EH (cell line): ENCODE measurements around the gene SARS2.
A peak's percentile ranks its signal among the peaks of the same experiment; 100 is the strongest.
"Not testable (repeated sequence)": the region's sequence is repeated elsewhere in the genome, so short reads cannot be mapped to it uniquely, and the experiment has no call there.

Experiments
- DNase-seq: peaks from one replicate; pipeline ENCODE4 v3.0.0-alpha.2; 2015; ENCODE audit warnings: low read depth

Gene SARS2

DNA sequence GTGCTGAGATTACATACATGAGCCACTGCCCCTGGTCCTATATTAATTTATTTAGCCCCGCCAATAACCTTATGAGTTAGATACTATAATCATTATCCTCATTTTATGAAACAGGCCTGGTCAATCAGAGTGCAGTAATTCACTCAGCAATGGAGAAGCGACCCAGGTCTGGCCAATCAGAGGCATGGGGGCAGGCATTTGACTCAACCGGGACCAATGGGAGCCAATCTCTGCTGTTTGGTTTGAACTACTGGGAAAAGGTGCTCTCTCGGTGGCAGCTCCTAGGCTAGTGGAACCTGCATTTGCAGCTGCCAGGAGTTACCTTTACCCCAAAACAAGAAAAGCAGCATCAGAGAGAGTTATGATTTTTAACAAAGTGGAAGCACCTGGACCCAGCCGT lies 37.7 kb downstream of the SARS2 start:
- DNase-seq = no peak

DNA sequence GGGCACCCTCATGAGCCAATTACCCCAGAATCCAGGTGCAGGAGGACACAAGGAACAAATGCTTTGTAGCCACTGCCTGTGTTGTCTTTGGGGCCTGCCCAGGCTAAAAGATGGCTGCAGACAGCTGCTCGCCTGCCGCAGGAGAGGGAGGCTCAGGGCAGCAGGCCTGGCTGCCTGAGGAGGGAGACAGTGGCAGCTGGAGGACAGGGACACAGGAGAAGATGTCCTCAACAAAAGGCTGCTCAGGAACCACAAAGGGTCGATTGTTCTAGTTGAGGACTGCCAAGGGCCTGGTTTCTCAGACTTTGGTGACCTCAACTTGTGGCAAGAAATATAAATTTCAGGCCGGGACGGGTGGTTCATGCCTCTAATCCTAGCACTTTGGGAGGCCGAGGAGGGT lies 38.8 kb downstream of the SARS2 start:
- DNase-seq = no peak

DNA sequence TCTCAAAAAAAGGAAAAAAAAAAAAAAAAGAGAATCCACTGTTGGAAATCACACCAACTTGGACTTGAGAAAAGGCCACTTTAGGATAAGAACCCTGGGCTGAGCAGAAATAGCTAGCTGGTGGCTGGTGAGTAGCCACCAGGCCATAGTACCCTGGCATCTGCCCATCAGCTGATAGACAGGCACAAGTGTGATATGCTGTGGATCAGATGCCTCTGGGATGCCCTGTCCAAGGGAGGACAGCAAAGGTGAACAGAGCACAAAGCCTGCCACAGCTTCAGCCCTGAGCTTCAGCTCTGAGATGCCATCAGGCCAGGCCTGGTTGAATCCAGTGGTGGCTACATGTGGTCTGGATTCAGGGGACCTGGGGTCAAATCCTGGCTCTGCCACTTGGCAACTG lies 39.9 kb downstream of the SARS2 start:
- no peak for DNase-seq

DNA sequence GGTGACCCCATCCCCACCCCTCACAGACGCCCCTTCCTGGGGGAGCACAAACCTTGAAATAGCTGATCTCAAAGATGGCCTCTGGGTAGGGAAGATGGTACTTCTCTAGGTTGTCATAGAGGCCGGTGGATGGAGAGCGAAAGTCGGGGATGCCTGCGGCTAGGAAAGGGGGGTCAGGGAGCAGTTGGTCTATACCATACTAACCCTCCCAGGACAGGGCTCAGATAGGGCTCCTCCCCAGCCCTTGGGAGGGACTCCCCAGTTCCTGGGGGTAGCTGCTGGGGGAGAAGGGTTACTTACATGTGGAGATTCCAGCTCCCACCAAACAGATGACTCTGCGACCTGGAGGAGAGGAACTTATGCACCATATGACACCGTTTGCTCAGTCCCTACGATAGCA lies 40.8 kb downstream of the SARS2 start:
- no peak for DNase-seq

DNA sequence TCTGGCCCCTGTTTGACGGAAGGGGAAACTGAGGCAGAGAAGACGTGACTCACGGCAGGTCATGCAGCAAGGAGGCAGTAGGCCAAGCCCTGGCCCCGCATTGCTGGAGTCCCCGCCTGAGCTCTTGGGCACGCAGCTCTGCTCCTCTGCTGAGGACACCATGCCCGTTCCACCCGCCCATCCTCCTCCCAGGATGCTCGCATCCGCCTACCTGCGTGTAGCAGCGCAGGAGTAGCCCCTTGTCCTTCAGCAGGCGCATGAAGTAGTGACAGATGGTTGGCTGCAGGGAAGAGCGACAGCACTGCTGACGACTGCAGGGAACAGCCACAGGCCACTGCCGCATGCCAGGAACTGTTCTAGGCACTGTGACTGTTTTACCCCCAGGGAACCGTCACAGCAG lies 41.7 kb downstream of the SARS2 start:
- no peak for DNase-seq

DNA sequence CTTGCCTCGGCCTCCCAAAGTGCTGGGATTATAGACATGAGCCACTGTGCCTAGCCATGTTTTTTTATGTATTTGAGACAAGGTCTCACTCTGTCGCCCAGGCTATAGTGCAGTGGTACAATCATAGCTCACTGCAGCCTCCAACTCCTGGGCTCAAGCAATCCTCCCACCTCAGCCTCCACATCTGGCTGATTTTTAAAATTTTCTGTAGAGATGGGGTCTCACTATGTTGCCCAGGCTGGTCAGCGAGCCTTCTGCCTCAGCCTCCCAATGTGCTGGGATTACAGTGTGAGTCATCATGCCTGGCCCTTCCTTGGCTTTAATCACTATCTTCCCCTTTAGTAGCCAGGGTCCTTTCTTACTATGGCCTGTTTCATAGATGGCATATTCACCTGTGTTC lies 45.9 kb downstream of the SARS2 start:
- DNase-seq = not testable (repeated sequence)

DNA sequence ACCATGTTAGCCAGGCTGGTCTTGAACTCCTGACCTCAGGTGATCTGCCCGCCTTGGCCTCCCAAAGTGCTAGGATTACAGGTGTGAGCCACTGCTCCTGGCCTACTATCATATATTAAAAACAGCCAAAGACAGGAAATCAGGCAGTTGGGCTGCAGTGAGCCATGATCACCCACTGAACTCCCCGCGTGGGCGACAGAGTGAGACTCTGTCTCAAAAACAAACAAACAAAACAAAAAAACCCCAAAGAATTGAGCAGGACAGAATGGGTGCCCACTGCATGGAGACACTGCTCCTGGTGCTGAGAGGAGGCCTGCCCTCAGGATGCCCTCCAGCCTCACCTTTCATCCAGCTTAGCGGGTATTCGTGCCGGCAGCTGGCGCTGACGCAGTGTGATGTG lies 47.3 kb downstream of the SARS2 start:
- DNase-seq = no peak

DNA sequence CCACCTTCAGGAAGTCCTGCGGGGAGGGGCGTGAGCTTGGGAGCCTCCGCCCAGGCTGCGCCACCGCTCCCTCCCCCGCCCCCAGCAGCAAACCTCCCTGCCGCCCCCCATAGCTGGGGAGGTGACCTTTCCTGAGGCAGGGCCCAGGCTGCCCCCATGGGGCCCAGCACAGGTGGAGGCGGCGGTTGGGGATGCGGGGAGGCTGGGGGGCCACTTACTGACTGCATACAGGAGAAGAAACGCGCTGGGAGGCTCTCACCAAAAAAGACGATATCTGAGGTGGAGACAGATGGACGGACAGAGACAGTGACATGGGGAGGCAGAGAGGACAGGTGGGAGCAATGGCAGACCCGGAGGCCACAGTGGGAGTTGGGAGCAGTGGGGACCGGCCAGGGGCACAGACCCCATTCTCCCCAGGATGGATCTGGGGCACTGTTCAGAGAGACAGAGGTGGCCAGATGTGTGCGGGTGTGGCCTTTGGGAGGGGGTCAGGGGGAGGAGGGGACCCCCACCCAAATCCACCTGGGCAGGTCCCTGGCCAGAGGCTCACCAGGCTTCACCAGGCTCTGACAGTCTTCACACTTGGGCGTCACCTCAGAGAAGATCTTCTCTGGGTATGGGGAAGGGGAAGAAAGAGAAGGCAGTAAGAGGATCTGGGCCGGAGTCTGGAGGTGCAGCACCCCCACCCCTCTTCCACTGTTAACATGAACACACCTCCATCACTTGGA lies 49.5 kb downstream of the SARS2 start:
- no peak for DNase-seq

DNA sequence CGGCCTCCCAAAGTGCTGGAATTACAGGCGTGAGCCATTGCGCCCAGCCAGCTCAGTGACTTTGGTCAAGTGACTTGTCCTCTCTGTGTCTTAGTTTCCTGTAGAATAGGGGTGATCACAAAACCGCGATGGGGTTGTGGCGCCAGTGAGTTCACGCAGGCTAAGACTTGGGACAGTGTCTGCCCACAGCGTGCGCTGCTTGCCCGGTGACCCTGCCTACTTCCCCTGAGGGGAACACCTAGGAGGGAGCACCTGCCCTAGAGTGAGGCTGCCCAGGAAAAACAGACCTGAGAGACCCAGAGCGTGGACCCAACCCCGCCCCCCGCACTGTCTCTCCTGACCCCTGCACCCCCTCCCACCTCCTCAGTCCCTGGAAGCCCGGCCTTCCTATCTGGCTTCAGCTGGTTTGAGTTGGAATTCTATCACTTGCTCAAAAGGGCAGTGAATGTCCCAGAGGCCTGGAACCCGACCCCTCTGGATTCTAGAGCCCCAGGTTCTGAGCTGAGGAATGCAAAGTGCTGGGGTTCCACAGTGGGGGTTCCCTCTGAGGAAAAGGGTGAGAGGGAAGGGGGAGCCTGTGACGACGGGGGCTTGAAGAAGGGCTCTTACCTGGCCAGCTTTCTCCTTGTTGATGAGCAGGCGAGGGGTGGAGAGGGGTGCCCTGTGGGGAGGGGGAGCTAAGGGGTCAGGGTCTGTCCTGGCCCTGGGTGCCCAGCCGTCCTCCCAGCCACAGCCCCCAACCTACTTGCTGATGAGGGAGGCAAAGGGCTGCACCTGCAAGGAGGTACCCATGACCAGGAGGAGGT lies 50.3 kb downstream of the SARS2 start:
- DNase-seq = no peak

DNA sequence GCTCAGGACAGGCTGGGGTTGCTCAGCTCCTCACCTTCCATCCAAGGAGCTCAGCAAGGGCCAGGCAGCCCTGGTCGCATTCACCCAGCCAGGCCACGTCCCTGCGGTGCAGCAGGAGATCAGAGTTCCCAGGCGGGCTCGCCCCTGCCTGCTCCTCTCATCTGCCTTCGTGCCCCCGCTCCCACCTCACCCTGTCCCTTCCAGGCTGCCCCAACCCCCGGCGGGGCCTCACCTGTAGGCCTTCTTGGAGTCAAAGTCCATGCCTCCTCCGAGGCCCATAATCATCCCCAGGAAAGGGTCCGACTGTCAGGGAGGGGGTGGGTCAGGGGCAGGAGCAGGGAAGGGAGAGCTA lies 51.2 kb downstream of the SARS2 start:
- DNase-seq = no peak

DNA sequence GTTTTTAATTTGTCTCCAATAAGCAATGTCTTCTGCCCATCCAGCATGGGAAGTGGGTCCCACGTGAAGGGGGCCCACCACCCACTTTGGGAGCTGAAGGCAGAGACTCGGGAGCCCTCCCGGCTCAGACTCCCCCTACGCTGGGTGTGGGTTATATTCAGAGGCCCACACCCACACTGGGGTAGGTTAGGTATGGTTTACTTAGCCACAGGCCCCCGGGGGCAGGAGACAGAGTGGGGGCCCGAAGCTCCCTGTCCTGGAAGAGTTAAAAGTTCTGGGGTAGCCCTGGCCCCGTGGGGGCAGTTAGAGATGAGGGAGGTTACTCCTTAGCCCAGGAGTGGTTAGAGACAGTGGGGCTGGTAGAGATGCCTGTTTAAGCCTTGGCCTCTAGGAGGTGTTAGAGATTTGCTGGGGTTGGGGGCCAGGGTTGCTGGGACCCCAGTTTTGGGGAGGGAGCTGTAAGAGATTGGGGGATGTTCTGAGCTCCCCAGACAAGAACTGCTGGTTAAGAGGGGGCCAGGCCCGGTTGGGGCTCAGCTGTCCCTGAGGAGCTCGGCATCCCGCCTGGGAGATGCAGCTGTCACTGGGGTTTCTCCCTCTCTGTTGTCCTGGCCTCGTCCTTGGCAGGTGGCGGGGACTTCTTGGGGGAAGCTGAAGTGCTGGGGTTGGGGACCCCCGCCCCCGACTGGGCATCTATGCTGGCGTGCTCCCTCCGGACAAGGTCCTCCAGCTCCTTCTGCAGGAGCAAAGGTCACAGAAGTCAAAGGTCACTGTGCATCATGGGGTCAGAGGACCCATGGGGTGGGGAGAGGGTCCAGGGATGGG lies 51.8 kb downstream of the SARS2 start:
- DNase-seq = no peak

DNA sequence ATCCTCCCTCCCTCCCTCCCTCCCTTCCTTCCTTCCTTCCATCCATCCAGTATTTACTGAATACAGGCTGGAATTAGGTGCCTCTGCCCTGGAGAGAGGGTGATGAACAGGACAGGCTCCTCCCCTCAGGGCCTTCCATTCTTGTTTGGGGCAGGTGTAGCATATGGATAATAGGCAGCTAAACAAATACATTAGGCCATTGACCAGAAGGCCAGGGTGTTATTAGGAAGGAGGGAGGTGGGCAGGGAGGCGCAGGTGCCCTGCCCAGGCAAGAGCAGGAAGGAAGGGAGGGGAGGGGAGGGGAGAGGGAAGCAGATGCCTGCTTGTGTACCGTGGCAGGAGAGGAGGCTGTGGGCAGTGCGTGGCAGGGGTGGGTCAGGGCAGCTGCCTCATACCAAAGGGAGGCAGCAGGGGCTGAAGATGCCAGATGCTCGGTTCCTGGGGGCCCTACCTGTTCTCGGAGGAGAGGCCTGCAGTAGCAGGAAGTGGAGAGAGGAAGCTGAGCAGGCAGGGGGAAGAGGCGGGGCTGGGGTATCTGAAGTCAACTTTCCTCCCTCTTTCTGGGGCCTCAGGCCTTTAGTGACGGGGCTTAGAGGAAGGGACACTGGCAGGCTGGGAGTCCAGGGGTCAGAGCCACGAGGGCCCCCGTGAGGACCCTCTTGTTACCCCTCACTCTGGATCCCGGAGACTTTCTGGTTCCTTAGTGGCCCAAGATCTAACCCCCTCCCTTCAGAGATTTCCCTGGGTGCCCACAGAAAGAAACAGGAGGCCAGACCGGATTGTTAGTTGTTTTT lies 52.6 kb downstream of the SARS2 start, which contains the start of gene RINL:
TSS of gene RINL (minus strand) at position 495 of the 794 bp plus-strand sequence. CDS start 1,533 bp downstream, outside the sequence.
- no peak for DNase-seq

DNA sequence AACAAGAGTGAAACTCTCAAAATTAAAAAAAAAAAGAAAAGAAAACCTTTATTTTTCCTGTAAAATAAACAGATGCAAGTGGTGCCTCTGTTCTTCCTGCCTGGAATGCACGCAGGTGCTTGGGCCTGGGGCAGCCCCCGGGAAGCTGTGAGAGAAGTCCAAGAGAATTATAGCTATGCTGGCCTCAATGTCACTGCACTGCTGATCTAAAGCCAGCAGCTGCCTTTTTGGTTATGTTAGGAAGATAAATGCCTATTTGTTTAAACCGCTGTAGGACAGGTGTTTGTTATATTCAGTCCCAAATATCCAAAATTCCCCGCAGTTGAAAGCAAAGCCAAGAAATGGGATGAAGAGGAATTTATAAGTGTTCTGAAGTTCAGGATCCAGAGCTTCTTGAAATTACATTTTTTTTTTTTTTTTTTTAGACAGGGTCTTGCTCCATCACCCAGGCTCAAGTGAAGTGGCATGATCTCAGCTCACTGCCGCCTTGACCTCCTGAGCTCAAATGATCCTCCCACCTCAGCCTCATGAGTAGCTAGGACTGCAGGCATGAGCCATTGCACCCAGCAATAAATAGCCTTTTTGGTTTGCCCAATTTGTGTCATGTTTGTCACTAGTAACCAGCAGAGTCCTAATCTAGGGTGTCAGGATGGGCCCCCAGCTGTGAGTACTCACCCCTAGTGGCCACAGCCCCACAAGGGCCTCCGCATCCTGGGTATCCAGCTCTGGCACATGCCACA lies 54.7 kb downstream of the SARS2 start:
- DNase-seq = no peak

DNA sequence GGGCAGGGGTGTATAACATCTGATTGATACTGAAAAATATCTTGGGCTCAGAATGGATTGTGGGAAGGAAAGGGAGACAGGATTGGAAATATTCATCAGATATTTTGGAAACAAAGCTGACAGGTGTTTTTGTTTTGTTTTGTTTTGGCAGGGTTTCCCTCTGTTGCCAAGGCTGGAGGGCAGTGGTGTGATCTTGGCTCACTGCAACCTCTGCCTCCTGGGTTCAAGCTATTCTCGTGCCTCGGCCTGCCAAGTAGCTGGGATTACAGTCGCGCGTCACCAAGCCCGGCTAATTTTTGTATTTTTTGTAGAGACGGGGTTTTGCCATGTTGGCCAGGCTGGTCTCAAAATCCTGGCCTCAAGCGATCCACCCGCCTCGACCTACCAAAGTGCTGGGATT lies 57.2 kb downstream of the SARS2 start:
- not testable (repeated sequence) for DNase-seq

DNA sequence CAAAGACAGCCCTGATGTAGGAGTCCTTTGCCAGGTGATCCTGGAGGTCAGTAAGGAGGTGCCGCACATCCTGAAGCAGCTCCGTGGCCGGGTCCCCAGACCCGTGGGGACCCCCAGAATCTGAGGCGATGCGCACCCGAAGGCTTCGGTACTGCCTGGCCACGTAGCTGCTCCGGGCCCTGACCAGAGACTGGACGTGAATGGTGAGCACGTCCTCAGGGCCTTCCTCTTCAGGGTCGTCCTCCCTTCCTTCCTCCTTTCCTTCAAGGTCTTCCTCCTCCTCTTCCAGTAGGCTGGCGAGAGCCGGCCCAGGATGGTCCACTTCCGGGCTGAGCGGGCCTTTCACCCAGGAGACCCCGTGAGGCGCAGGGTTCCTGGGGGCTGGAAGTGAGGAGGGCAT lies 60.0 kb downstream of the SARS2 start:
- DNase-seq = no peak

DNA sequence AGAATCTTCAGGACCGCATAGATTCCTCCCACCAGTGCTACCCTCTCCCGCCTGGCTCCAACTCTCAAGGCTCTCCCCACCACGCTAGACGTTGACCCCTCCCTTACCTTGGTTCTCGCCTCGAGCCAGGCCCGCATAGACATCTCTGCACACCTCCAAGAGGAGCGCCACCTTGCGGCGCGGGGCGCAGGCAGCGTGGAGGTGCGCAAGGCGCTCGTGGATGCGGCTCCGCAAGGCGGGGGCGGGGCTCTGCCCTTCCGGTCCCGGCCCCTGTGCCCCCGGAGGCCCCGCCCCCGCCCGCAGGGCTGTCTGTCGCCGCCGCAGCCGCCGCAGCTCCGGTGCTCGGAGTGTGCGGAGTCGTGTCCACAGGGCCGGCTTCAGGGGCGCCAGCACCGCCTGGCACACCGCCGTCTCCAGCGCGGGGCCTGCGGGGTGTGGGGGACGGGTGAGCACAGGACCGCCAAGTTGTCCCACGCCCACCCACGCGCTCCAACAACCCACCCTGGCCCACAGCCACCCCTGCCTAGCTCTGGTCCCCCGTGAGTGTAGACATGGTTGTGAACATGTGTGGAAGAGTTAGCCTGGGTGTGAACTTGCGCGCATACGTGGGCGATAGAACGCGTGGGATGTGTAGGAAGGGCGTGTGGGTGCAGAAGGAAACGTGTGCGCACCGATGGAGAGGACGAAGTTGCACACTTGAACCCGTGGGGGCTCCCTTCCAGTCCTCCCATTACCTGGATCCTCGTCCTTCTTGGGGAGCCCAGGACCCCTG lies 60.5 kb downstream of the SARS2 start:
- DNase-seq = peak; percentile 76

DNA sequence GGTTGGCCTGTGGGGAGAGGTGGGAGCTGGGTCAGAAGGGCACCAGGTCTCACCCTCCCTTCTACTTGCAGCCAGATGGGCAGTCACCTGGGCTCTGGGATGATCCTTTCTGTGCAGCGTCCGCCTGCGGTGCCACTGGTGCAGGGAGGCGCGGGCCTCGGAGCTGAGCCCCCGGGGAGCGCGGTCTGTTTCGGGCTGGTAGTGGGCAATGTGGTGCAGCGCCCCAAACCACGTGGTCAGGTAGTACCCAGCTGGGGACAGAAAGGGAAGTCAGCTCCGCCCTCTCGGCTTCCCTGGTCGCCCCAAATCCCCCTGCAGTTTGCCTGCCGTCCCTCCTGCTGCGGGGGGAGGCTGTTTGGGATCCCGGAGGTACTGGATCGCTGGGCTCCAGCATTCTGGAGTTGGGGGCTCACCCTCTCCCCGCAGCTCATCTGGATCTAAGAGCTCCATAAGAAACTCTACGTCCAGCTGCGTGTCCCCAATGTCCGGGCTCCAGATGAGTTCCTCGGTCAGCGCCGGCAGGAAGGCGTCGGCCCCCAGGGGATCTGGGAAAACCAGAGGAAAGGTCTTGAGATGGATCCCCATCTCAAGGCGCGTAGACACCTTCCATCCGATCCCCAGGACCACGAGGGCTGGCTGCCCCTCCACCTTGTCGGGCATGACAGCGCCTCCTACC lies 61.3 kb downstream of the SARS2 start:
- no peak for DNase-seq

DNA sequence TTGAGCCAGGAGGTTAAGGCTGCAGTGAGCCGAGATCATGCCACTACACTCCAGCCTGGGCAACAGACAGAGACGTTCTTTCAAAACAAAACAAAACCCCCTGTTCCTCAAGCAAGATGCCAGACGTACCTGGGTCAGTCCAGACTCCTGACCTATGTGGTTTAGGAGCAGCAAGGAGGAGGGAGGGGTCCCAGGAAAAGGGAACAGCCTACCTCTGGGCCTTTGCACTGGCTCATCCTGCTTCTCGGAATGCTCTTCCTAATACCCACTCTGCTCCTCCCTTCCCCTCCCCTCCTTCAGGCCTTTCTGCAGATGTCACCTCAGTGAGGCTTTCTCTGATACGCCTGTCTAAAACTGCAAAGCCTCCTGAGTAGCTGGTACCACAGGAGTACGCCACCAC lies 62.0 kb downstream of the SARS2 start:
- DNase-seq = no peak

DNA sequence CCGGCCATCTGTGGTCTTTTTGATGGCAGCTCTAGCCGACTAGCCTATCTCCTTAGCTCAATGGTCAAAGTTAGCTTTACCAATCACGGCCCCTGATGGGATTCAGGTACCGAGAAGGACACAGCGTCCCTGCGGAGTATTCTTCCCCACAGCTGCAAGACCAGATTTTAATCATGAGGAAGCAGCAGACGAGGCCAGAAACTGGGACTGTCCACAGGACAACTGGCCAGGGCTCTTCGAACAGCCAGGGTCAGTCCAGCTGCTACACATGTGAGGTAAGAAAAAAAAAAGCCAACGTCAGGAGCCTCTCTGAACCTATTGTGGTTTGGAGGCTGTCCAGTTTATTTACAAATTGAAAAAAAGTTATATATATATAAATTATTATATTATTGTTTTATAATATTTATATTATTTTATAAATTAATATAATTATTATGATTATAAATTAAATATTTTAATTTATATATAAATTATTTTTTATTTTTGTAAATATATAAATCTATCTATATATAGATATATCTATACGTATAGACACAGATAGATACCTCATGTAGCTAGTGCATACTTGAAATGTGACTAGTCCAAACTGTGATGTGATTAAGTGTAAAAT lies 63.3 kb downstream of the SARS2 start:
- DNase-seq = no peak
